AG04450 (cell line): ENCODE measurements around the gene SLC6A4. TPM values are rescaled to one million over a fixed set of nuclear protein-coding genes. Genes with fewer than 3 reads are reported as not detected.
A peak's percentile ranks its signal among the peaks of the same experiment; 100 is the strongest.

Experiments used
- CTCF ChIA-PET: fragments of 300-600, 350-600 bp; formaldehyde crosslinking; extraction: SDS; loops from one replicate; lab custom pipeline; 2022; ENCODE audit warnings: antibody characterized with exemption, inconsistent platforms; lab: Charles Lee
- POLR2A ChIA-PET: fragments of 350-600 bp; formaldehyde crosslinking; extraction: SDS; loops from one replicate; lab custom pipeline; 2021; ENCODE audit warnings: antibody characterized with exemption, inconsistent platforms; lab: Yijun Ruan, JAX
- DNase-seq: peaks from one replicate; pipeline ENCODE4 v3.0.0-alpha.2; 2011; ENCODE audit warnings: low read depth, low spot score
- H3K27ac ChIP-seq: one replicate; pipeline ENCODE4 v1.5.1; 2012; ENCODE audit warnings: low read depth, low read length, control low read depth
- H3K27me3 ChIP-seq: one replicate; pipeline ENCODE4 v1.6.0; 2012; ENCODE audit warnings: low read length; ENCODE audit not compliant: control insufficient read depth, insufficient read depth
- H3K4me3 ChIP-seq: 2 replicates; pipeline ENCODE4 v1.5.1; 2011; ENCODE audit warnings: mild to moderate bottlenecking, low read depth, low read length, control low read depth
- H3K9me3 ChIP-seq: 2 replicates; pipeline ENCODE4 v1.5.1; 2012; ENCODE audit warnings: low read length; ENCODE audit not compliant: control insufficient read depth, insufficient read depth
- CTCF ChIP-seq: IDR thresholded peaks from 2 replicates; pipeline ENCODE4 v1.5.1; 2011; ENCODE audit warnings: low read depth, low read length, control low read depth, inconsistent platforms
- polyA plus RNA-seq: library from polyadenylated mRNA; depleted of rRNA; stranded (reverse); fragments of >200 nt; gene quantifications from 2 replicates; pipeline ENCODE4 v1.2.3, GENCODE V29; 2011

The SLC6A4 gene
- polyA plus RNA-seq, 1 experiment: not detected

GRCh38 chr17:30236766-30237165 lies 1.3 kb upstream of the SLC6A4 start:
- Histone ChIP-seq H3K9me3 (peaks cover 8% of the 10 kb centered on the region), H3K27me3 (peaks cover 70% of the 10 kb centered on the region), H3K4me3 (no peak overlapping the region), H3K27ac (no peak overlapping the region)
- no peak for DNase-seq
- ChIA-PET POLR2A (interaction anchor here (0.6 to 0.7 kb wide), 4 partner anchors 11 to 454 kb away, joined by 3 to 7 read pairs (median 3); no protein-coding TSS in a partner anchor), CTCF (interaction anchor here (0.7 to 3.2 kb wide), 6 partner anchors 8 to 132 kb away, joined by 3 to 15 read pairs (median 8); no protein-coding TSS in a partner anchor)
- TF ChIP-seq CTCF: peak; percentile 29; the same call in 1 of the 2 replicates

GRCh38 chr17:30236297-30236624 lies 764 bp upstream of the SLC6A4 start:
- Histone ChIP-seq H3K27ac (no peak overlapping the region), H3K9me3 (peaks cover 8% of the 10 kb centered on the region), H3K4me3 (peak overlapping the region; percentile 56; the same call in 1 of the 2 replicates), H3K27me3 (peaks cover 73% of the 10 kb centered on the region)
- DNase-seq: no peak
- CTCF ChIA-PET: interaction anchor here (0.7 to 3.2 kb wide), 6 partner anchors 8 to 131 kb away, joined by 3 to 15 read pairs (median 8); no protein-coding TSS in a partner anchor
- TF ChIP-seq CTCF: no peak
- POLR2A ChIA-PET: interaction anchor here (0.6 to 0.7 kb wide), 4 partner anchors 11 to 455 kb away, joined by 3 to 7 read pairs (median 3); no protein-coding TSS in a partner anchor

GRCh38 chr17:30234964-30235363 lies 533 bp downstream of the SLC6A4 start:
- Histone ChIP-seq H3K4me3 (peak overlapping the region; percentile 56), H3K27ac (no peak overlapping the region), H3K9me3 (peaks cover 4% of the 10 kb centered on the region; the same call in 1 of the 2 replicates), H3K27me3 (peaks cover 80% of the 10 kb centered on the region)
- ChIA-PET POLR2A (no interaction called here), CTCF (interaction anchor here (0.6 kb wide), 1 partner anchor 81 kb away, joined by 6 read pairs; no protein-coding TSS in a partner anchor)
- no peak for DNase-seq
- no peak for TF ChIP-seq CTCF

- no peak for DNase-seq
- no peak for TF ChIP-seq CTCF
- Histone ChIP-seq H3K27ac (no peak overlapping the region), H3K9me3 (0 out of 2 replicates have a peak, but pooled peaks cover 3% of the 10 kb centered on the region), H3K4me3 (no peak overlapping the region), H3K27me3 (peaks cover 82% of the 10 kb centered on the region)
- POLR2A ChIA-PET: no interaction called here
- CTCF ChIA-PET: interaction anchor here (0.6 kb wide), 1 partner anchor 82 kb away, joined by 6 read pairs; no protein-coding TSS in a partner anchor
These were observed 1.2 kb downstream of the SLC6A4 start for GRCh38 chr17:30234296-30234695.

GRCh38 chr17:30232824-30233427 lies 2.6 kb downstream of the SLC6A4 start:
- no peak overlapping the region for H3K27ac ChIP-seq
- H3K9me3 ChIP-seq: 0 out of 2 replicates have a peak, but pooled peaks cover 3% of the 10 kb centered on the region
- H3K4me3 ChIP-seq: no peak overlapping the region
- no peak for TF ChIP-seq CTCF
- peaks cover 75% of the 10 kb centered on the region for H3K27me3 ChIP-seq
- no peak for DNase-seq
- ChIA-PET POLR2A (no interaction called here), CTCF (no interaction called here)
